ENCODE results near the gene PLXNC1. TPM values are rescaled to one million over a fixed set of nuclear protein-coding genes. Genes with fewer than 3 reads are reported as not detected.
A peak's percentile ranks its signal among the peaks of the same experiment; 100 is the strongest.

The PLXNC1 gene
- polyA plus RNA-seq, 1 donor, result 15.3 TPM

DNA sequence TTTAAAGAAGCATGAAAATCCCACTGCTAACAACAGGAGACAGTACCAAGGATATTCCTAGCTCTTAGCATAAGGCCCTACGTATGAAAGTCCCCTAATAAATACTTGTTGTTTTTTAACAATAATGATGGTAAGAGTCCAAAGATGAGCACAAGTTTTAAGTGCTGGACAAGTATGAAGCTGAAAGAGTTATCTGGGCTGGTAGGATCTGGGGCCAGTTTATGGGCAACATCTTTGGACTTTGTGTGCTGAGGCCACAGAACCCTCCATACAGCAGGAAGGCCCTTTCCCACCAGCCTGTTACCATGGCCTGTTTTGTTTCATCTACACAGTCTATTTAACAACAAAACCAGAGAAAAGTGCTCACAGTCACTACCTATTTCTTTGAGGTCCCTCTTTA lies 12.5 kb upstream of the PLXNC1 start:
- no peak for DNase-seq

DNA sequence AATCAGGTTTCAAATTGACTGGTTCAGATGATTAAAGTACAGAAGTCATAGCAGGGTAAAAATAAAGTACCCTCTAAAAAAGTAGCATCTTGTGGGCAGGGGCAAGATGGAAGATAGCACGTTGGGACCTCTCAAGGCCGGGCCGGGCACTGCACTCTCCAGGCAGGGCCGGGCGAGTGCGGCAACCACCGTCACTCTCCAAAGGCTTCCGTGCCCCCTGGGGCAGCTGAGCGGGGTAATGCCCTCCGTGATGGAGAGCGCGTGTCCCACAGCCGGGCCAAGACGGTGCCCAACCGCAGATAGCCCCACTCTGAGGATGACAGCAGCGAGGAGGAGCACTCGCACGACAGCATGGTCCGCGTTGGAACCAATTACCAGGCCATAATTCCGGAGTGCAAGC lies 8.6 kb upstream of the PLXNC1 start:
- no peak for DNase-seq

DNA sequence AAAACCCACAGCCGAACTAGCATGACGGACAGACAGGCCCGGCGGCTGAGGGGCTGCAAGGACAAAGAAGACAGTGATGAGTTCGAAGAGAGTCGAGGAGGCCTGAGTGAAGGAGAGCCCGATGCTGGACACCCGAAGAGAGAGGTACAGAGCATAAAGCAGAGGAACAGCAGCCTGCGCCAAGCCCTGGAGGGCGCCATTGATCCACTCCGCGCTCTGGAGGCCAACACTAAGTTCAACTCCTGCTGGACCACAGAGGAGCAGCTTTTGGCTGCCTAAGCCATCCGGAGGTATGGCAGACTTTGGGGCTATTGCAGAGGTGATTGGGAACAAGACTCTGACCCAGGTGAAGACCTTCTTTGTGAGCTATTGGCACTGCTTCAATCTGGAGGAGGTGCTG lies 7.8 kb upstream of the PLXNC1 start:
- no peak for DNase-seq

DNA sequence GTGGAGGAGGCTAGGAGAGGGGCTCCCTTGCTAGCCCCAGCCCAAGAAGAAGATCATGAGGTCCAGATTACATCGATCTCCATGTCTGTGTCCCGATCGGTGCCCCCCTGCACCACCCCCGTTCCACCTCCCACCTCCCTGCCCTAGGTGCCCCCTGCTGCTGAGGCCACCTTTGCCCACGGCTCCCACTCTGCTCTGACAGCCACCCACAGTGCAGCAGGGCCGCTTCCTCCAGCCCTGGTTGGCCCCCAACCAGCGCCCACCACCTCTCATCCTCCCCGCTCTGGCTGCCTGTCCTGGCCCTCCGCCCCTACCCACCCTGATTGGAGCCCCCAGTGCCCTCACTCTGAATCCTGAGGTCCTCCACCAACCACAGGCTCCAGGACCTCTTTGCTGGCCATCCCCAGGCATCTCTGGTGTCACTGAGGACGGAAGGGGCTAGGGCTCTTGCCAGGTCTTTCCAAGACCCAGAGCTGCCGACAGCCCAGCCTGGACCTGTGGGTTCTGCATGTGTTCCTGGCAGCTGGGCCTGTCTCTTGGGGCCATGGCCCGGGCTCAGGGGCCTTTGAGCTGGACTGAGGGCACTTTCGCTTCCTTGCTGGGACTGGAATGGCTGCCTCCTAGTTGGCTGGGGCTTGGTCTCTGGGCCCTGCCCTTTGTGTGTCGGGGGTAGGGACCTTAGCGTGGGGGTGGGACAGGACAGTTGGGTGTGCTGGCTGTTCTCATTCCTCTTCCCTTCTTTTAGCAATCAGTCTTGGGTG lies 7.2 kb upstream of the PLXNC1 start:
- DNase-seq, result no peak

DNA sequence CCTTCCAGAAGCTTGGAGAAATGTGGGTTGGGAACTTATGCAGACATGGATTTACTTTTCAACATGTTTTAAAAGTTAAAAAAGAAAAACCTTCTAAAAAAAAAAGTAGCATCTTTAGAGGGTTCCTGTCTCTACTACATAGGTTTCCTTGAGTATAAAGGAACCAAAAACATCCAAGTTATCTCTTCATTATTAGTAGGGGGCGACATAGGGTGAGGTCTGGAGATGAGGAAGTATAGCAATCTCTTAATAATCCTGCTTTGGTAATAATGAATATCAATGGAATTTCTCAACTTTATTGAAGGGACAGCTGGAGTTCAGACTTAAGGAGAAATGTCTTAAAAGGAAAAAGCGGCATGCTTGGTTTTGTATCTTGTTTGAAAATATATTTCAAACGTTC lies 6.5 kb upstream of the PLXNC1 start:
- no peak for DNase-seq

DNA sequence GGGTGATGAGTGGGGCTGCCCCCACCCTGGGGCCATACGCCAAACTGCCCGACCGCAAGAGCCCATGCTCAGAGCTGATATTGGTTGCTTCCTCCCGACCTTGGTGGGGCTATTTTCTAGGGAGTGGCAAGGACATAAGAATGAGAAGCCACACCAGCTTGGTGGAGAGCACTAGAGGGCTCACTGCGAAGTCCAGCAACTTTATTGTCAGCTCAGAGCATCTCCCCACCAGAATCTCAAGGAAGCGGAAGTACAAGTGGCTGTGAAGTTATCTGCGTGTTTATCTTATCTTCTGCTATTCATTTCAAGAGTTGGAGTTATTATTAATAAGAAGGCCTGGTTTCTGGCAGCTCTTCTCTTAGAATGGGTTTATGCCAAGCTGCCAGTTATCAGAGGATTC lies 4.9 kb upstream of the PLXNC1 start:
- DNase-seq, result no peak

DNA sequence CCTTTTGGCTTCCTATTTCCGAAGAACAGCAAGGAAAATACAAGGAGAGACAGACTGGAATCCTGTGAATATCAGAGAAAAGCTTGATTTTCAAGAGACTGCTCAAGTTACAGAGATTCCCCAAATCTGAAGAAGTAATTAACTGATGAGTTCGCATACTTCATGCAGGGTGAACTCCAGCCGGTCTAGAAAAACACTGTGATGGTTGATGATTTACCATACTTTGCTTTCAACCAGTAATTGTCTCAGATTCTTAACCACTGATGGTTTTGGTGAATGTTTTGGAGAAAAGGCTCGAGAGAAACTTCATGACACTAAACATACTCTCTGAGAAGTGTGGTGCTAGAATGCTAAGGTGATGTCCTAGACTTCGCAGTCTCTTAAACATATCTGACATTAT lies 4.4 kb upstream of the PLXNC1 start:
- DNase-seq, result no peak

DNA sequence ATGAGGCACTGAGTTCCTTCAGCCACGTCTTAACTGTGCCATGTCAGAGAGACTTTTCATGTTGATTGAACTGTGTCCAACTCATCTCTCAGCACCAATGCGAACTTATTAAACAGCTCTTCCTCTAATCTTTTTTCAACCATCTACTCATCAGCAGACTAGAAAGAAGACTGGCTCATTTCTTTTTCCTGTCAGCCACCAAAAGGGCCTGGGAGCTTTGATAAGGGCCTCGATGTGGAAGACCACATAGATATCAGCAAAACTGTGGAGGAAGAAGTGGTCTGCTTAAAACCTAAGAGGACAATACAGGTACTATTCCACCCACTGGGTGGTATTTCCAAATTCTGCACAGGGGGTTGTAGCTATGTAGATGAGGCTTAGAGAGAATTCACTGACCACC lies 3.6 kb upstream of the PLXNC1 start:
- no peak for DNase-seq

DNA sequence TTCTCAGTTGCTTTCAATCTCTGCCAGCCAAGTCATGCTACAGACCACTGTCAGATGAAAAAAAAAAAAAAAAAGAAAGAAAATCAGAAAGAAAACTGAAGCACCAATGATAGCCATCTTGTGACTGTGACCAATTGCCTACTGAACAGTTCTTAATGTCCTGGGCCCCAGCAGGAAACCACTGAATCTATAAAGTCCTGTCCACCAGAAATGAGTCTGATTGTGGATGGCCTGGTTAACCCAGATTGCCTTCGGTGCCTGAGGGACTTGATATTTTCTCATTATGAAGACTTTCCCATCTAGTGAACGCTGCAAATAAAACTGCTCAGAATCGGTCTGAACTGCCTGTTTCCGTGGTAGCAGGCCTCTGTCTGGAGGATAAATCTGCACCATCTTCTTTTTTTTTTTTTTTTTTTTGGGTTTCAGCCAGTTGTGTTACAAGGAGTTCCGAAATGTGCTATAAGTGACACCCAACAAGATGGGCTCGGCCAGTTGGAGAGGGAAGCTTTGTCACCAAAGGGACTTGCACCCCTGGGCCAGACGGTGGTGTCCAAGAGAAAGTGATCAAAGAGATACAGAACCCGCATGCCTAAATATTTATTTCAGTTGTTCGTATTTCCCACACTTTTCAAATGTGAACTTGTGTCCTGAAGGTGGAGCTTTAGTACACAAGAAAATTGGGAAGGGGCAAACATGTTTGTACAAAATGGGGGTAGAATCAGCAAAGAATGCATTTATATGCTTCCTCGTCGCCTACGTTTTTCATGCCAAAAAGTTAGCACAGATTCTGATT lies 3.0 kb upstream of the PLXNC1 start:
- peak; percentile 63 for DNase-seq

DNA sequence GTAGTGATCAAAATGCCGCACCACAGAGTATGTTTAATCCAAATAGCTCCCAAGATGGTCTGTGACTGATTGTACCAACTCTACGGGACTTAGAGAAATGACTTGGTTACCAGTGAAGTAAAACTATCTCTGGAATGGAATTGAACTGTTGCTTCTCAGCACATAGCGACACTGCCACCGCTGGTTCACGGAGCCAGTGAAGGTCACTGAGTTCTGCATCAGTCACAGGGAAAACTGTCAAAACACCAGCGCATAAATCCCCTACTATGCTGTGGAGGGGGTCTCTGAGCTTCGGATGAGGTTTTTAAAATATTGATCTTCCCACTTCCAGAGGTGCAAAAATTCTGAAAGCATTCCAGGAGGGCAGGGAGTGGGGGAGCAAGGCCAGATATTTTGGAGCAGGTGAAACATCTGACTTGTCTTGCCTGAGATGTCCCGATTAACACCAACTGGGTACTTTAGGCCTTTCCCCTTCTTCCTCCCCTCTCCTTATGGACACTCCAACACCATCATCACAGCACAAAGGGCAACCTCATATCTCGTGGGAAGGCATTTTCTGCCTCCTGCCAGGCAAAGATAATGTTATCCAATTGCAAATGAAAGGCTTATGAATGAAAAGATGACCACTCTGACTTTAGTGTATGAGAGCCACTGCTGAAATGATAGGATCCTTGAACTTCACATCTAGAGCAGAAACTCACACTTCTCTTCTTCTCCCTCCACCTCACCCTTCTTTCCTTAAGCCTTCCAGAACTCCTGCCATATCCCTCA lies 2.0 kb upstream of the PLXNC1 start:
- no peak for DNase-seq

DNA sequence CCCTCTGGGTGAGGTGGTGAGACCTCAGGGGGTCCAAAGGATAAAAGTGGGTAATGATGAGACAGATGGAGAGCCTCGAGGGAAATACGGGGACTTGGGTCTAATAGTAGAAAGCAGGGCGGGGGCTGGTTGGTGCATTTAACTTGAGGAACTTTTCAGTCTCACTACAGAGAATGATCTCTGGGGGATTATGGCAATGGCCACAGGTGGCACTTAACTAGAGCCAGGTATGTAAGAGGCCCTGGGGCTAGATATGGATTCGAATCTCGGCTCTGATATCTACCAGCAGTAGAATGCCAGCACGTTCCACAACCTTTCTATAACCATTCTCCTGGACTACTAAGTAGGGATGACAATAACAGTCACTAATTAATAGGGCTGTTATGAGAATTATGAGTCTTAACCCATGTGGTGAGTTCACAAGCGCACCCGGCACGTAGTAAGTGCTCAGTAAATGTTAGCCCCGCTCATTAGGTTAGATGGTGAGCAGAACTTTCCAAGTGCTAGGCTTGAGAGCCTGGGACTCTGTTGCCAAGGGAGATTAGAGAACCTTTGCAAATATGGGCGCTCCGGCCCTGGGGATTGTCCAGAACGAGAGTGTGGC lies 888 bp upstream of the PLXNC1 start:
- DNase-seq, result no peak

DNA sequence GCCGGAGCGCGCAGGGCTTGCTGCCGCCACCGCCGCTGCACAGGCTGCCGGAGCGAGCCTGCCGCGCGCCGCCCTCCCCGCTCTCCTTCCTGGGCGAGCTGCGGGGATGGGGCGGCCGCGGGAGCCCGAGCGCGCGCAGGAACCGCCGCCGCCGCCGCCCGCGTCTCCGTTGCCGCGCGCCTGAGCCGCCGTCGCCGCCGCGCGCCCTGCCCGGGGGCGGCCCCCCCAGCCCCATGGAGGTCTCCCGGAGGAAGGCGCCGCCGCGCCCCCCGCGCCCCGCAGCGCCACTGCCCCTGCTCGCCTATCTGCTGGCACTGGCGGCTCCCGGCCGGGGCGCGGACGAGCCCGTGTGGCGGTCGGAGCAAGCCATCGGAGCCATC lies 352 bp downstream of the PLXNC1 start:
- DNase-seq, result no peak

DNA sequence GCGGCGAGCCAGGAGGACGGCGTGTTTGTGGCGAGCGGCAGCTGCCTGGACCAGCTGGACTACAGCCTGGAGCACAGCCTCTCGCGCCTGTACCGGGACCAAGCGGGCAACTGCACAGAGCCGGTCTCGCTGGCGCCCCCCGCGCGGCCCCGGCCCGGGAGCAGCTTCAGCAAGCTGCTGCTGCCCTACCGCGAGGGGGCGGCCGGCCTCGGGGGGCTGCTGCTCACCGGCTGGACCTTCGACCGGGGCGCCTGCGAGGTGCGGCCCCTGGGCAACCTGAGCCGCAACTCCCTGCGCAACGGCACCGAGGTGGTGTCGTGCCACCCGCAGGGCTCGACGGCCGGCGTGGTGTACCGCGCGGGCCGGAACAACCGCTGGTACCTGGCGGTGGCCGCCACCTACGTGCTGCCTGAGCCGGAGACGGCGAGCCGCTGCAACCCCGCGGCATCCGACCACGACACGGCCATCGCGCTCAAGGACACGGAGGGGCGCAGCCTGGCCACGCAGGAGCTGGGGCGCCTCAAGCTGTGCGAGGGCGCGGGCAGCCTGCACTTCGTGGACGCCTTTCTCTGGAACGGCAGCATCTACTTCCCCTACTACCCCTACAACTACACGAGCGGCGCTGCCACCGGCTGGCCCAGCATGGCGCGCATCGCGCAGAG lies 873 bp downstream of the PLXNC1 start:
- peak; percentile 45 for DNase-seq

DNA sequence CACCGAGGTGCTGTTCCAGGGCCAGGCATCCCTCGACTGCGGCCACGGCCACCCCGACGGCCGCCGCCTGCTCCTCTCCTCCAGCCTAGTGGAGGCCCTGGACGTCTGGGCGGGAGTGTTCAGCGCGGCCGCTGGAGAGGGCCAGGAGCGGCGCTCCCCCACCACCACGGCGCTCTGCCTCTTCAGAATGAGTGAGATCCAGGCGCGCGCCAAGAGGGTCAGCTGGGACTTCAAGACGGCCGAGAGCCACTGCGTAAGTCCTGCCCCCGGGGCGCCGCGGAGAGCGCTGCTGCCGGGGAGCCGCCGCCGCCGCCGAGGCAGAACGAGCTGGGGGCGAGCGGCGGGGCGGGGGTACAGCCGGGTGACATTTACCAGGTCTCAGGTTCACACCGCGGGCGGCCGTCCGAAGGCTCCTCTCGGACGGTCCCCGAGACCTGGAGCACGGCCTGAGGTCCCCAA lies 1.4 kb downstream of the PLXNC1 start:
- peak; percentile 67 for DNase-seq

DNA sequence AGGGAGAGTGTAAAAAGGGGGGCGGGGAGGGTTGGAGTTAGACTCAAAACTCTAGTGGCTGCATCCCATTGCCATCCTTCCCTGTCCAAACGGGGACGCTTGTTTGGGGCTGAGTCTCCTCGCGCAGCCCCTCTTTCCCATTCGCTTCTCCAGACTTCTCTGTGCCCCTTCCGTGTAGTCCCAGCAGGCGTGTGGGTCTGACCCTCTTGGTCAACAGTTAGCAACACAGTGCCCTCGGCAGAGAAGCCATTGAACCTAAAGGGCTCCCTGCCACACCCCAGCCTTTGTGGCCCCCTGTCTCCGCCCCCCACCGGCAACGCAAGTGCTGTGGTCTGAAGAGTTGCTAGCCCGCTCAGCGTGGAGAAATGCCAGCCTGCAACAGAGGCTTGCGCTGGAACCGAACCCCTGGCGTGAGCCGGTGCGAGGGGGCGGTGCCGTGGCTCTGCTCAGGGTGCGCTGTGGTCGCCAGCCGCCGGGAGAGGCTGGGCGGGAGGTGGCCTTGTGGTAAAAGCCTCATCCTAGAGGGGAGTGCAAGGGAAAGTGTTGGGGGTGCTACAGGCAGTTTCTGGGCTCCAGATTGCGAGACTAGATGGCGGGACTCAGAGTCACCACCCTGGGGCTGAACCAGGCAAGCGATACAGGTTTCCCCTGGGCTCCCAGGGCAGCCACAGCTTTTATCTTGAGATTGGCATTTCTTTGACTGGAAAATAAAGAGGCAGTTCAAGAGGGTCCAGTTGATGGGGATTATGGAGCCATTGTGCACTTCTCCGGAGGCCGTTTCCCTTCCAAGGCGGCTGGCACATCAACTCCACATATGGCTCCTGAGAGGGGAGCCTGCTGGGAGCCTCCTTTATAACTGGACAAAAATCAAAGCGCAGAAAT lies 2.1 kb downstream of the PLXNC1 start:
- DNase-seq, result no peak

DNA sequence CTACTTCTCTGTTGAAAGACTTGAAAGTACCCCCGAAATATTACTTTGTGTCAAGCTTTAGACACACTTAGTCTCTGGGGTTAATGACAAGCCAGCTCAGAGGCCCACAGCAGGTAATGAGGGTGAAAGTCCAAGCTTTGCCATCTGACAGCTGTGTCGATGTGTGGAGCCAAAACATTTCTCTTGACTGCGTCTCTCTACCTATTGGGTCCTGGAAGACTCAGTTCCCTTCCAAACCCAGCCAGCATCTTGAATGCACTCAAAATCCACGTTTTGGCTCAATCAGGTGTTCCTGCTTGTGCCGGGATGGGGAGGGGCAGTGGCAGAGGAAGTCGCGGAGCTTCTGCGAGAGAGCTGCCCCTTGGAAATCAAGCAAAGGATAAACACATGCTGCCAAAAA lies 3.2 kb downstream of the PLXNC1 start:
- DNase-seq, result no peak

DNA sequence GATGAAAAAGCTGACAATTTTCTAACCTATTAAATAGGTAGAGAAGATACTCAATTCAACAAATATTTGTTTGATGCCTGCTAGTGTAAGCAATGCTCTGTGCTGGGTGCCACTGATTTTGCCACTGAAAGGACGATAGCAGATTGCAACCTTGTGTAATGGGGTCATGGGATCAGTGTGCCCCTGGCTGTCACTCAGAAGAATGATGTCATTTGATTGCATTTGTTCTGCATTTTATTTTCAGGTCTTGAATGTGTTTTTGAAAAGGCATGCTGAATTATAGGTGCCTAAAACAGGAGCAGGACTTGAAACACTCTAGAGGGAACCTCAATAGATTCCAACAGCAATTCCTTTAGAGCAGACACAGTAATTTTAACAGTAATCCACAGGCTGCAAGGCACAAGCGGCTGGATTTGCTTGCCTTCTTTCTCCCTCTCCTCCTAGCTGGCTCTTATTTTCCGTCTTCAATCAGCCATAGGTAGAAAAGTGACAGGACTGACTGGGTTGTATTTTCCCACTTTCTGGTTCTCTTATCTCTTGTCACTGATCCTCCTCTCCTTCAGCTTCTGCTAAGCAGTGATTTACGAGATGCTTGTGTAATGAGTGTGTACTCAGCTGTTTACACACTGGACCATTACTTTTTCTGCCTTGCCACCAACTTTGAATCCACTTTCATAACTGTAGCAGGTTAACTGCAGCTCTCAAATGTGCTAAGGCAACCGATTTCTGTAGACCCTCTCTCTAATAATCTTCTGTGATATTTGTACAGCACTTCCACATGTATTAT lies 4.1 kb downstream of the PLXNC1 start:
- DNase-seq, result no peak

DNA sequence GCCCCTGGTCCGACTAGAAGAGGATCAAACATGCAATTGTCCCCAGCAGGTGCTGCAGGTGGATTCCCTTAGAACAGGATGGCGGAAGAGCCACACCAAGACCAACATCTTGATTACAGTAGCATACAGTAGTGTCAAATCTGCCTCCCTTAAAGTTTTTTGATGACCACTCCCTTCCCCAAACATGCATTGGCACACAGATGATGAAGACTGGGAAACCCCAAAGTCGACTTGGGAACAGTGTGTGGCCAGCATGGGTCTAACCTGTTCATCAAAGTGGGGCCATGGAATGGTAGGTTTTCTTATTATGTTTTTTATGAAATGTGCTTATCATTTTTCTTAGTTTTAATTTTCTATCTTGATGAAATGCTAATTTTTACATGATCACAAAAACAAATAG lies 8.8 kb downstream of the PLXNC1 start:
- DNase-seq, result no peak

DNA sequence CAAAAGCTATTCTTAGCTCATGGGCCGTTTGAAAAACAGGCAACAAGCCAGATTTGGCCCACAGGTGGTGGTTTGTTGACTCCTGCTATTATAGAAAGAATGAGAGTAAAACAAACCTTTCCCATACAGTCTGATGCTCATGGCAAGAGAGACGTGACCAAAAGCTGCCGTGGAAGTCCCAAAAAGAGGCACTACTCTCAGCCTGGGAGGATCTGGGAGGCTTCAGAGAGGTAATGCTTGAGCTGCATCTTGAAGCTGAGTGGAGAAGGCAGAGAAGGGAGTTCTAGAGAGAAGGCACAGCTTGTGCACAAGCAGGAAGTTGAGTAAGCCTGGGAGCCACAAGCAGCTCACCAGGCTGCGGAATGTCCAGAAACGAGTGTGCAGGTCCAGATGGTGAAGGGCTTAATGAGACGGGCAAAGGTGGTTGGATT lies 9.6 kb downstream of the PLXNC1 start:
- no peak for DNase-seq

DNA sequence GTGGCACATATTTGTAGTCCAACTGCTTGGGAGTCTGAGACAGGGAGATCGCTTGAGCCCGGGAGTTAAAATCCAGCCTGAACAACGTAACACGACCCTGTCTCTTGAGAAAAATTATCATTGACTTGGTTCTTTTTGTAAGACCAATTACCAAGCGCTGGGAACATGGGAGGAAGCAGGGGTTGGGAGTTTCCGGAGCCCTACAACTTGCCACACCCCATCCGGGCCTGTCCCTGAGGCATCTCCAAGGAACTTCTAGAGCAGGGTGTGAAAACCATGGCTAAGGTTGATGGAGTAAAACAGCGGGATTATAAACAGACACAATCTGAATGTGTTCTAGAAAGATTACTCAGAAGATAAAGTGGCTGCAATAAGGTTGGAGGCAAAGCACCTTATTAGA lies 10.3 kb downstream of the PLXNC1 start:
- DNase-seq, result no peak

All from hindlimb muscle (tissue), 1 donor.